ENCODE measurements around the gene DCUN1D4.
"Not testable (repeated sequence)": the region's sequence is repeated elsewhere in the genome, so short reads cannot be mapped to it uniquely, and the experiment has no call there.

The DCUN1D4 gene

GRCh38 chr4:51855270-51855669 is 12.3 kb downstream of the DCUN1D4 start:
- DNase-seq (ENCODE audit: low spot score), result no peak

DNA sequence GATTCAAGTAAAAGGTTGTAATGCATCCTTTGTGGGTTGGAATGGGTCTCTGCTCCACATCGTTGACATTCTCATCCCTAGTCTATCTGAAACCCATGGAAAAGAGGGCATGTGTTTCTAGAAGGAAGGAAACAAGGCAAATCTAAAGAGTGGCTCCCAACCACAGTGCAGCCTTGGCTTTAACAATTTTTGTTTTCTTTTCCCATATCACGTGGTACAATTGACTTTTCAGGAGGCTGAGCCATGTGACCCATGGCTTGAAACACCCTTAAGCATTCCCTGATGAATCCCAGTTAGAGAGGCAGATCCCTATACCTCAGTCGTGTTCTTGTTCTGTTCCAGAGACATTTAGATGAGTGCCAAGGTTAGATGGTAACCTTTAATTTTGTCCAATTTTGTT is 12.8 kb downstream of the DCUN1D4 start:
- DNase-seq (ENCODE audit: low spot score), result no peak

- DNase-seq (ENCODE audit: low spot score), result peak; percentile 60
Measured at GRCh38 chr4:51858605-51859202, 15.8 kb downstream of the DCUN1D4 start.

DNA sequence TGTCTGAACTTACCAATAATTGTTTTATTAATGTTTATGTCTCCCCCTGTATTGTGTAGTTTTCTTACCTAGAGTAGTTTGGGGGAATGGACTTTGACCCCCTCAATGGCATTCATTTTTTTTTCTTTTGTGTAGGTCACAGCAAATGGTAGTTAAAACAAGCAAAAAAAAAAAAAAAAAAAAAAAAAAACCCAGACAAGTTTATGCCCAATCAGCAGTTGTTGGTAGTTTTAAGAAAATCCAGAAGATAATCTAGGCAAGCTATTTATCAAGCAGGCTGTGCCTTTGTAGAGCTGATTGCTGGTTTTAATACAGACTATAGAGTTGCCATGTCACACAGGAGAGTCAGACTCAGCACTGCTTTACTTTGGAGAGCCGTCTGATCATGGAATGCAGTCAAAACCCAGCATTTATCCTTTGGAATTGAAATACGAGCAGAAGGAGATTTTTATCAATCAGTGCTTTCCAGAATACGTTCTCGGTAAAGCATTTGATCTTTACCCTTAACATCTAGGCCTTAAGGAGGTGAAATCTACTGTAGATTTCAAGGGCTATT is 16.6 kb downstream of the DCUN1D4 start:
- DNase-seq (ENCODE audit: low spot score), result no peak

DNA sequence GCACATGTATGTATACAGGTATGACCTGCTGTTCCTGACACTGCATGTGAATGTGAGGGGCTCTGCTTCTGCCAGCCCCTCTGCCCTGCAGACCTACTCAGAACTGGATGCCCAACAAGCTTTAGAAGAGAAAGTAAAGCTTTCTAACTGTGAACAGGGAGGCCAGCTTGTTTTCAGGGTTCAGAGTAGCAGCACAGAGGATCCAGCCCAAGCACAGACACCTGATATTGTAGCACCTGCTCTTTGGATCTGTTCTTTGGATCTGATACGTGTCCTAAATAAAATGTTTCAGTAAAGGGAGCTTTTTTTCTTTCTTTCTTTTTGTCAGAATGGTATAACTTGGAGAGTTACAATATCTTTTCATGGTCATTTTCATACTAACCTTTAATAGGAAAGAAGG is 19.2 kb downstream of the DCUN1D4 start:
- no peak for DNase-seq (ENCODE audit: low spot score)

DNA sequence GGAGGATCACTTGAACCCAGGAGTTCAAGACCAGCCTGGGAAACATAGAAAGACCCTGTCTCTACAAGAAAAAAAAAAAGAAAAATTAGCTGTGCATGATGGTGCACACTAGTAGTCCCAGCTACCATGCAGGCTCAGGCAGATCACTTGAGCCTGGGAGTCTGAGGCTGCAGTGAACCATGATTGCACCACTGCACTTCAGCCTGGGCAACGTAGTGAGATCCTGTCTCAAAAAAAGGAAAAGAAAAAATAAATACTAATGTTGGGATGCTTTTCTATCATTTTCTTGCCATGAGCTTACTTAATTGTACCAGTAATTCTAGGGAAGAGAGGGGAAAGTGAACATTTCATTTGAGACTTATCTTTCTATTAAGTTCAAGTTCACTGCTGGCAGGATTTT is 19.8 kb downstream of the DCUN1D4 start:
- DNase-seq (ENCODE audit: low spot score), result no peak

DNA sequence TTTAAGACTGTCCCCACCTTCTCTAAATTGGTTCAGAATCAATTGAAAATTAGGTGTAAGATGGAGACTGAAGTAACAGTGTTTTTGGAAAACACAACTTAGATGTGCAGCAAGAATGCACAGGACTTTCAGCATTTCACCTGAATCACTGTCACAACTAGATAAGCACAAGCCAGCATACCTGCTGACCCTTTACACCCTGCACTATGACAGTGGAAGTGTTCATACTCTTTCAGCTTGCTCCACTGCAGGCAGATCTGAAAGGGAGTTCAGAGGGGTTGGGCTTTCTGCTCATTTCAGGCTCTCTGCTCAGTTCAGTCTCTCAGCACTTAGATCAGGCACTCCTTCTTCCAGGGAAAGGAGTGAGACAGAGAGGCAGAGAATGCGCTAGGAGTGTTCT is 22.8 kb downstream of the DCUN1D4 start:
- DNase-seq (ENCODE audit: low spot score), result no peak

DNA sequence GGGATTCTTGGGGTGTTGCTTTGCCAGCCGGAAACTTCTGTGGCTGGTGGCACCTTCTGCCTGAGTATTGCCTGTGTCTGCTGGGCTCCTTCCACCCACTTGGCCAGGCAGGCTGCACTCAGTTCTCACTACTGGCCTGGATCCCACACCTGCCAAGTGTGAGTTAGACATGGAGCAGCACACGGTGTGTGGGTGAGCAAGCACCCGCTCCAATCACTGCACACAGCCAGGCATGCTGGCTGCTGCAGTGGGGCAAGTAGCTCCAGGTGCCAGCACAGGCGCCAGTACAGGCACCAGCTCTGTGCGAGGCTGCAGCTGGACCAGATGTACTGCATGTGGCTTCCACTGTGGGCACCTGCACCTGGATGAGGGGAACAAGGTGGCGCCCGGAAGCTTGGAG is 23.9 kb downstream of the DCUN1D4 start:
- no peak for DNase-seq (ENCODE audit: low spot score)

- DNase-seq (ENCODE audit: low spot score), result no peak
Measured at GRCh38 chr4:51867689-51868448, 24.9 kb downstream of the DCUN1D4 start.

- DNase-seq (ENCODE audit: low spot score), result no peak
Measured at GRCh38 chr4:51868449-51868847, 25.5 kb downstream of the DCUN1D4 start.

DNA sequence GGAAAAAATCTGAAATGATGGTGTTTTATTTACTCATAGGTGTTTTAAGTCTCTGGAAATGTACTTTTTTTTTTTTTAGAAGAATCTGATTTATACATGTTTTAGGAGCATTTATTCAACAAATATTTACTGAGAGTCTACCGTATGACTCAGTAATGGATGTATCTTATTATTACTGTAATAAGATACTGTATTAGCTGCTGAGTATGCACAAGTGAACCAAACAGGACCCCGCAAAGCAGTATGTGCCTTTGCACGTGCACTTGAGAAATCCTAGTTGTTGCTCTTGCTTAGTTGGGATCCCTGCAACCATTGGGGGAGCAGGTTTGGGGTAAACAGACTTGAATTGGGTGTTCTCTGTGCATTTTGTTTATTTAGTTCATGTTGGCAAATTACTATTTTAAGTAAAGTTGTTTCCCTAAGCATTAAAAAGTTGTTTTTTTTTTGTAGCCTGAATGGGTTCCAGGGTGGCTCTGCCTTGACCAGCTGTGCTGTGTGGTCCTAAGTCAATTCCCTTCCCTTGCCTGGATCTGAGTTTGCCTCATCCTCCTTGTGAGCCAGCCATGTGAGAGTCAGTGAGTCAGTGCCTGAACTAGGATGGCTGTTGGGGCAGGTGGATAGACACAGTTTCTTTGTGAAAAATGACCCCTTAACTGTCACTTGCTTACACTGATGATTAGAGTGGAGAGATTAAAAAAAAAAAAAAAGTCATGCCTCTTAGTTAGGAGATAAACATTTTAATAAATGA is 27.7 kb downstream of the DCUN1D4 start:
- DNase-seq (ENCODE audit: low spot score), result no peak

- no peak for DNase-seq (ENCODE audit: low spot score)
Measured at GRCh38 chr4:51872283-51872997, 29.5 kb downstream of the DCUN1D4 start.

DNA sequence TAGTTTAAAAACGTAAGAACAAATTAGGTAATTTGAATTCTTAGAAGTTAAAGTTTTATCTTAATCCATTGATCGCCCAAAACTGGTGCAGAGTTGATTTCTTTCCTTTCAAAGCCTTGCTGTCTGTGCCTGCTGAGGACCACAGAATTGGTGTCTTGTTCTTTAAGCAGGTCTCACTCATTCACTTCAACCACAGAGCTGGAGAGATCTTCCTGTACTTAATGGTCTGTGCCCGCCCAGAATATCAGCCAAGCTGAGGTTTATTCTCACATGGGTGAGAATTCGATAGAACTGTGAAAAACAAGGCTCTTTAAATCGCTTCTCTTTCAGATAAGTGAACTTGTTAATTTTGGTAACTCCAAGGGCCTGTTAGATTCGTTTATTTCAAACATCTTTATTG is 31.6 kb downstream of the DCUN1D4 start:
- DNase-seq (ENCODE audit: low spot score), result no peak

DNA sequence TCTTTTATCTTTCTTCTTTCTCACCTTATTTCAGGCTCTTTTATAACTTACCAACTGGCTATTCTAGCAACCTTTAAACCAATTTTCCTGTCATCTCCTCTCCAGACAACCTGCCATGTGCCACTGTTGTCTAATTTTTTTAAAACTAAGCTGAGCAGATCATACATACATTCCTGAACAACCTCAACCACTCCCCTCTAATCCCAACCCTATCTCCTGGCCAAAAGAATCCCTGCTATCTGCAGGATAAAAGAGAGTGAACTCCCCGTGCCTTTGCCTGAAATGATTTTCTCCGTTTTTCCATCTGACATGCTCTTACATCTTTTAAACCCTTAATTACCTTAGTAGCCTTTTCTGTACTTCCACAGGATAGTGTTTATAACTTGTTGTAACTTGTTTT is 35.5 kb downstream of the DCUN1D4 start:
- DNase-seq (ENCODE audit: low spot score), result no peak

- DNase-seq (ENCODE audit: low spot score), result no peak
Measured at GRCh38 chr4:51880016-51880915, 37.3 kb downstream of the DCUN1D4 start.

DNA sequence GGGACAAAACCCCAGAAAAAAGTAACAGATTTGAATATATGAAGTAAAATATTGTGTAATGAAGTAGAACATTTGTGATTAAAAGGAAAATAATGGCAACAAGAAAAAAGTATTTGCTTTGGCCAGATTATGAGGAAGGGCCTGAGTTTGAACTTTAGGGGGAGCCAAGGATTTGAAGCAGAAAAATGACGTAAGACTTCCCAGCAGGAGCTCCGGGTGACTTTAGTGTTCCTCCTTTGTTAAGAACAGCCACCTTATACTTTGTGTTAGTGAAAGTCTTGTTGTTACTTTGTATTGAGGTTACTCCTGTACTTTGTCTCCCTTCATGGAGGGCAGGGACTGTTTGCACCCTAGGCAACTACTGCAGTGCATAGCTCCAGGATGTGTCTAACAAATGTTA is 41.1 kb downstream of the DCUN1D4 start:
- DNase-seq (ENCODE audit: low spot score), result no peak

DNA sequence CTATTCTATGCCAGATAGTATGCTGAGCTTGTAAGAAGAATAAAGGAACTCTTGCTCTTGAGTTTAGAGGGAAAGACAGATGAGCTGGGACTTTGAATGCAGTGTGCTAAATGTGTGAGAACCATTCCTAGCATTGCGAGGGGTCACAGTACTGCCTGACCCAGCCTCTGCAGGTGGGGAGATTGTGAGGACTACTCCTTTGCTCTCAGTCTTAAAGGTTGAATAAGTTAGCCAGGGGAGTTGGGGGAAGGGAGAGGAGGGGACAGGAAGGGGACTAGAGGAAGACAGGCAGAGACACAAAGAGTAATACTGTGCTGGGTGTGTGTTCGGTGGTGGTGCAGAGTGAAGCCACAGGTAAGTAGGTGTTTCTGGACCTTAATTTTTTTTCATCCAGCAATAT is 41.7 kb downstream of the DCUN1D4 start:
- DNase-seq (ENCODE audit: low spot score), result no peak

DNA sequence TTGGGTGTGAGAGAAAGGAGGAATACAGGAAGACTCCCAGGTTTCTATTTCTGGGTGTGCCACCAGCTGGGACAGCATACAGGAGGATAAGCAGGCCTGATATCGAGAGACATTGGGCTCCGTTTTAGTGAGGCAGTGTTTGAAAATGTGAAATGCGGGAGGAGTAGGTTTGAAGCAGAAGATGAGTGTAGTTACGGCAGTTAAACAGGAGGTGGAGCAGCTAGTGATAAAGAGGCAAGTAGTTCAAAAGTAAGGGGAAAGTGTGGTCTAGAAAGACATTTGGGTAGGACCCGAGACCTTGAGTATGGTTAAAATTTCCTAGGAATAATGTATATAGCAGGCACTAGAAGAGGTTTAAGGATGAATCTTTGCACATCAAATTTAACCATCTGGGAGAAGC is 42.4 kb downstream of the DCUN1D4 start:
- DNase-seq (ENCODE audit: low spot score), result peak; percentile 10

GRCh38 chr4:51890760-51891159 is 47.8 kb downstream of the DCUN1D4 start:
- no peak for DNase-seq (ENCODE audit: low spot score)

DNA sequence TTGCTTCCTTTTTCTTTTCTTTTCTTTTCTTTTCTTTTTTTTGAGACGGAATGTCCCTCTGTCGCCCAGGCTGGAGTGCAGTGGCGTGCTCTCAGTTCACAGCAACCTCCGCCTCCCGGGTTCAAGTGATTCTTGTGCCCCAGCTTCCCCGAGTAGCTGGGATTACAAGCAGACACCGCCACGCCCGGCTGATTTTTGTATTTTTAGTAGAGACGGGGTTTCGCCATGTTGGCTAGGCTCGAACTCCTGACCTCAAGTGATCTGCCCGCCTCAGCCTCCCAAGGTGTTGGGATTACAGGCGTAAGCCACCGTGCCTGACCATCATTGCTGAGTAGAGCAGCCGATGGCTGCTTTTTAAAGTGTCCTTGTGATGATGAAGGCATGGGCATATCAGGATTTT is 50.4 kb downstream of the DCUN1D4 start:
- DNase-seq (ENCODE audit: low spot score), result not testable (repeated sequence)

- peak; percentile 2 for DNase-seq (ENCODE audit: low spot score)
Measured at GRCh38 chr4:51894059-51894645, 51.2 kb downstream of the DCUN1D4 start.

Data from LoVo (cell line).